ENCODE measurements around the gene LRMDA. TPM values are rescaled to one million over a fixed set of nuclear protein-coding genes. Genes with fewer than 3 reads are reported as not detected.

The LRMDA gene
- total and polyA plus RNA-seq, 2 donors (not counting 3 experiments of a cell fraction or from before 2014, with no cell fraction given), result 9.7 to 18.0 TPM

GRCh38 chr10:76540331-76540730 is 1108.9 kb downstream of the LRMDA start:
- dilution Hi-C loops (cut with MboI; ENCODE audit: extremely low pct_ligation_motif_present, low sequenced_read_pairs), result no loop called here

More at GRCh38 chr10:76540331-76540730, 1108.9 kb downstream of the LRMDA start:
- Histone ChIP-seq H4K20me1 (replicated peaks; ENCODE audit: control insufficient read depth, extremely low read depth, insufficient read depth, low read length) (no peaks in the 10 kb centered on the region), H3K4me1 (ENCODE audit: control insufficient read depth, extremely low read depth, insufficient read depth, low read length) (peaks cover 19% of the 10 kb centered on the region), H3K27ac (ENCODE audit: insufficient read depth, low read depth, low read length) (no peak overlapping the region), H3K9ac (replicated peaks; ENCODE audit: extremely low read depth, insufficient read depth, low read length) (no peak overlapping the region), H3K9me1 (replicated peaks; ENCODE audit: control insufficient read depth, extremely low read depth, insufficient read depth, low read length) (no peaks in the 10 kb centered on the region), H2AFZ (ENCODE audit: low read depth, low read length) (no peak overlapping the region), H3K9me3 (replicated peaks; ENCODE audit: control insufficient read depth, insufficient read depth, low read length) (no peaks in the 10 kb centered on the region), H3K27me3 (ENCODE audit: control insufficient read depth in 2 of 2, insufficient read depth in 2 of 2, low read length in 2 of 2) (no peaks in the 10 kb centered on the region), H3K36me3 (ENCODE audit: control insufficient read depth in 2 of 2, extremely low read depth in 1 of 2, insufficient read depth in 2 of 2, low read length in 2 of 2) (no peaks in the 10 kb centered on the region), H3K4me3 (replicated peaks in 1 of 3; ENCODE audit: insufficient read depth in 1 of 3, low read depth in 1 of 3, low read length in 3 of 3) (no peak overlapping the region), H3K4me2 (ENCODE audit: insufficient read depth, low read length) (no peak overlapping the region), H3K79me2 (ENCODE audit: control insufficient read depth, insufficient read depth, low read length) (no peaks in the 10 kb centered on the region)
- POLR2A ChIA-PET, result no interaction called here
- CTCF ChIA-PET, result no interaction called here
- BruUV-seq (replicated peaks), result no TSS peak
- DNase-seq (ENCODE audit: low read depth, low spot score) (no peak), FAIRE-seq (no peak)
- intact Hi-C loops (cut with micrococcal nuclease), result loop anchor here (5.0 to 10.0 kb wide), 2 partner anchors 208 to 616 kb away; no protein-coding TSS in a partner anchor
- no peak for TF ChIP-seq FOS (IDR thresholded peaks at IDR 0.05; ENCODE audit: borderline replicate concordance, insufficient read depth, low read length)
- TF ChIP-seq MYC (IDR thresholded peaks at IDR 0.05; ENCODE audit: low read depth, low read length), result no peak
- no peak for TF ChIP-seq POLR2AphosphoS5 (IDR thresholded peaks at IDR 0.05; ENCODE audit: insufficient read depth, low read depth, low read length)
- TF ChIP-seq GATA2 (IDR thresholded peaks at IDR 0.05; ENCODE audit: insufficient read depth, insufficient read length, low read depth, low read length), result no peak
- TF ChIP-seq JUN (IDR thresholded peaks at IDR 0.05; ENCODE audit: borderline replicate concordance, insufficient read depth, insufficient read length, low read depth), result no peak
- no peak for TF ChIP-seq CTCF (IDR thresholded peaks at IDR 0.05; ENCODE audit: extremely low read depth in 1 of 2, insufficient read depth in 1 of 2, low read depth in 1 of 2, low read length in 2 of 2)
- TF ChIP-seq POLR2A (IDR thresholded peaks at IDR 0.05; ENCODE audit: low read depth, low read length), result no peak
- TF ChIP-seq EZH2 (IDR thresholded peaks at IDR 0.05; ENCODE audit: borderline replicate concordance, low read depth, low read length, severe bottlenecking), result no peak
- no peak for TF ChIP-seq MAX (IDR thresholded peaks at IDR 0.05; ENCODE audit: insufficient read depth, insufficient read length)
